IMR-90 (cell line): Measurements from ENCODE around the gene WNT11. TPM values are rescaled to one million over a fixed set of nuclear protein-coding genes. Genes with fewer than 3 reads are reported as not detected.

ENCODE experiments used
- ATAC-seq: fragments of 200-7000 bp; cut with Tn5 transposase; 2 replicates; pipeline ENCODE4 v1.9.1; 2020; ENCODE audit warnings: low read depth, mild to moderate bottlenecking, moderate library complexity
- BruUV-seq: library from RNA; stranded (reverse); fragments of 400-500 nt; replicated peaks from 2 replicates; lab custom pipeline; 2021; lab: Mats Ljungman, UMichigan
- CTCF ChIA-PET: fragments of 300-600 bp; formaldehyde crosslinking; extraction: SDS; loops from one replicate; lab custom pipeline; 2021; ENCODE audit warnings: antibody characterized with exemption; lab: Yijun Ruan, JAX
- POLR2A ChIA-PET: fragments of 300-600 bp; sonication (Branson Sonifier 250); formaldehyde crosslinking; loops from one replicate; lab custom pipeline; 2022; ENCODE audit warnings: antibody characterized with exemption; ENCODE audit not compliant: unreplicated experiment; lab: Charles Lee
- DNase-seq: peaks from one replicate; pipeline ENCODE4 v3.0.0; 2013
- H2AFZ ChIP-seq: replicated peaks from 2 replicates; pipeline ENCODE3; 2013; ENCODE audit warnings: low read length, mild to moderate bottlenecking; ENCODE audit not compliant: poor library complexity
- H2AK5ac ChIP-seq: 2 replicates; pipeline ENCODE4 v1.6.1; 2013; ENCODE audit warnings: low read depth, low read length, inconsistent platforms
- H2AK9ac ChIP-seq: replicated peaks from 2 replicates; pipeline ENCODE3; 2013; ENCODE audit warnings: mild to moderate bottlenecking, low read depth, low read length, moderate library complexity; ENCODE audit not compliant: poor library complexity
- H2BK120ac ChIP-seq: 2 replicates; pipeline ENCODE4 v1.6.1; 2013; ENCODE audit warnings: low read depth, low read length, inconsistent platforms
- H2BK15ac ChIP-seq: 3 replicates; pipeline ENCODE4 v1.6.1; 2013; ENCODE audit warnings: low read depth, low read length, inconsistent platforms
- H2BK20ac ChIP-seq: 2 replicates; pipeline ENCODE4 v1.6.1; 2013; ENCODE audit warnings: low read depth, mild to moderate bottlenecking, inconsistent platforms, low read length, moderate library complexity
- H2BK5ac ChIP-seq: 2 replicates; pipeline ENCODE4 v1.6.1; 2013; ENCODE audit warnings: mild to moderate bottlenecking, low read depth, low read length, inconsistent platforms; ENCODE audit not compliant: poor library complexity, severe bottlenecking
- H3K14ac ChIP-seq: replicated peaks from 2 replicates; pipeline ENCODE4 v1.6.1; 2013; ENCODE audit warnings: low read depth, low read length, inconsistent platforms
- H3K18ac ChIP-seq: 2 replicates; pipeline ENCODE4 v1.6.1; 2013; ENCODE audit warnings: low read depth, low read length, control low read depth
- H3K23ac ChIP-seq: 2 replicates; pipeline ENCODE4 v1.6.1; 2013; ENCODE audit warnings: low read depth, low read length, inconsistent platforms
- H3K27ac ChIP-seq: 2 replicates; pipeline ENCODE4 v1.5.1; 2013; ENCODE audit warnings: mild to moderate bottlenecking, control low read depth, low read length; ENCODE audit not compliant: insufficient read depth
- H3K27me3 ChIP-seq: 2 replicates; pipeline ENCODE4 v1.6.1; 2013; ENCODE audit warnings: low read length; ENCODE audit not compliant: control insufficient read depth, insufficient read depth
- H3K36me3 ChIP-seq: 2 replicates; pipeline ENCODE4 v1.6.1; 2013; ENCODE audit warnings: low read length, mixed read lengths; ENCODE audit not compliant: control insufficient read depth, insufficient read depth
- H3K4ac ChIP-seq: 2 replicates; pipeline ENCODE4 v1.6.1; 2013; ENCODE audit warnings: low read depth, low read length, inconsistent platforms
- H3K4me1 ChIP-seq: 2 replicates; pipeline ENCODE4 v1.6.1; 2013; ENCODE audit warnings: low read length, mixed read lengths; ENCODE audit not compliant: control insufficient read depth, insufficient read depth
- H3K4me2 ChIP-seq: 2 replicates; pipeline ENCODE4 v1.6.1; 2013; ENCODE audit warnings: low read depth, mild to moderate bottlenecking, control low read depth, low read length, moderate library complexity
- H3K4me3 ChIP-seq: 2 replicates; pipeline ENCODE4 v1.5.1; 2013; ENCODE audit warnings: low read depth, mild to moderate bottlenecking, control low read depth, low read length, moderate library complexity; ENCODE audit not compliant: insufficient read depth
- H3K56ac ChIP-seq: 2 replicates; pipeline ENCODE4 v1.6.1; 2013; ENCODE audit warnings: low read length, inconsistent platforms; ENCODE audit not compliant: insufficient read depth; ENCODE audit errors: extremely low read depth
- H3K79me1 ChIP-seq, 2 experiments: 2 replicates each; pipeline ENCODE4 v1.6.1; 2013; ENCODE audit warnings: low read length in 2 of 2, inconsistent platforms in 1 of 2, low read depth in 1 of 2
- H3K9ac ChIP-seq: 2 replicates; pipeline ENCODE4 v1.6.1; 2013; ENCODE audit warnings: low read depth, low read length, control low read depth
- H3K9me1 ChIP-seq: 2 replicates; pipeline ENCODE4 v1.6.1; 2013; ENCODE audit warnings: low read length, inconsistent platforms; ENCODE audit not compliant: insufficient read depth
- H3K9me3 ChIP-seq: 2 replicates; pipeline ENCODE4 v1.6.1; 2013; ENCODE audit warnings: low read length; ENCODE audit not compliant: control insufficient read depth, insufficient read depth
- H4K20me1 ChIP-seq: 2 replicates; pipeline ENCODE4 v1.6.1; 2013; ENCODE audit warnings: low read length, inconsistent platforms; ENCODE audit not compliant: insufficient read depth
- H4K5ac ChIP-seq: 2 replicates; pipeline ENCODE4 v1.6.1; 2013; ENCODE audit warnings: mild to moderate bottlenecking, low read depth, low read length, control low read depth
- H4K8ac ChIP-seq, 2 experiments: 2 replicates each; pipeline ENCODE4 v1.6.1; 2013; ENCODE audit warnings: low read depth in 2 of 2, low read length in 2 of 2, control low read depth in 1 of 2, inconsistent platforms in 1 of 2
- H4K91ac ChIP-seq: 2 replicates; pipeline ENCODE4 v1.6.1; 2013; ENCODE audit warnings: low read depth, low read length, inconsistent platforms; ENCODE audit not compliant: insufficient read depth
- BHLHE40 ChIP-seq: fragments of 150-350 bp; IDR thresholded peaks from 2 replicates; pipeline ENCODE4 v1.6.1; 2016; ENCODE audit warnings: mild to moderate bottlenecking, low read depth, low read length
- CEBPB ChIP-seq: IDR thresholded peaks from 2 replicates; pipeline ENCODE4 v1.6.1; 2012; ENCODE audit warnings: low read depth, low read length, improper control_type of control experiment
- CHD1 ChIP-seq: IDR thresholded peaks from 2 replicates; pipeline ENCODE4 v1.6.1; 2012; ENCODE audit warnings: low read depth, low read length, improper control_type of control experiment
- FOS ChIP-seq: fragments of 150-350 bp; IDR thresholded peaks from 2 replicates; pipeline ENCODE4 v1.6.1; 2016; ENCODE audit warnings: low read depth, low read length
- MAFK ChIP-seq: IDR thresholded peaks from 2 replicates; pipeline ENCODE4 v1.6.1; 2012; ENCODE audit warnings: low read depth, low read length, improper control_type of control experiment
- MAZ ChIP-seq: IDR thresholded peaks from 2 replicates; pipeline ENCODE4 v1.6.1; 2012; ENCODE audit warnings: low read depth, mild to moderate bottlenecking, low read length, improper control_type of control experiment, moderate library complexity, borderline replicate concordance
- MXI1 ChIP-seq: IDR thresholded peaks from 2 replicates; pipeline ENCODE4 v1.6.1; 2012; ENCODE audit warnings: low read depth, mild to moderate bottlenecking, low read length, moderate library complexity, borderline replicate concordance
- NFE2L2 ChIP-seq: fragments of 150-350 bp; IDR thresholded peaks from 2 replicates; pipeline ENCODE4 v1.6.1; 2016; ENCODE audit warnings: low read depth, mild to moderate bottlenecking, low read length
- POLR2A ChIP-seq: IDR thresholded peaks from 2 replicates; pipeline ENCODE4 v1.6.1; 2012; ENCODE audit warnings: mild to moderate bottlenecking, low read depth, low read length
- RAD21 ChIP-seq: IDR thresholded peaks from 2 replicates; pipeline ENCODE4 v1.6.1; 2012; ENCODE audit warnings: low read length, improper control_type of control experiment
- RCOR1 ChIP-seq: IDR thresholded peaks from 2 replicates; pipeline ENCODE4 v1.6.1; 2012; ENCODE audit warnings: mild to moderate bottlenecking, low read length, improper control_type of control experiment; ENCODE audit not compliant: insufficient replicate concordance
- RFX5 ChIP-seq: IDR thresholded peaks from 2 replicates; pipeline ENCODE4 v1.8.0; 2012; ENCODE audit warnings: low read depth, mild to moderate bottlenecking, low read length, moderate library complexity
- SMC3 ChIP-seq: fragments of 150-350 bp; IDR thresholded peaks from 2 replicates; pipeline ENCODE4 v1.6.1; 2016; ENCODE audit warnings: low read depth, mild to moderate bottlenecking, antibody characterized with exemption, low read length, moderate library complexity
- WGBS, 2 experiments: methylation state at CpG; one replicate each; pipeline versions ENCODE4 v1.1.5 to v1.1.7; 2013; ENCODE audit warnings: missing lambda C conversion rate in 2 of 2; ENCODE audit not compliant: insufficient read length in 1 of 2; ENCODE audit errors: extremely low coverage in 2 of 2; 5-methylcytosine and 5-hydroxymethylcytosine counted together
- dilution Hi-C: fragments of 300-500 bp; cut with HindIII; formaldehyde crosslinking; loops from one replicate; pipeline ENCODE4 v1.14.3; 2018; ENCODE audit warnings: low sequenced_read_pairs; ENCODE audit not compliant: unreplicated experiment
- in situ Hi-C: fragments of 300-500 bp; cut with MboI; formaldehyde crosslinking; loops from 3 replicates; pipeline ENCODE4 v1.14.3; 2019; ENCODE audit warnings: low sequenced_read_pairs, inconsistent platforms, mixed read lengths
- intact Hi-C: fragments of 100-400 bp; cut with micrococcal nuclease; formaldehyde crosslinking; loops from 2 replicates; pipeline ENCODE4 v1.10.0; 2022
- polyA plus RNA-seq, 3 experiments: library from polyadenylated mRNA; depleted of rRNA; stranded (reverse); fragments of >200 nt; gene quantifications; 2 replicates each; pipeline ENCODE4 v1.2.3, GENCODE V29; 2012; ENCODE audit warnings: low replicate concordance in 1 of 3
- total RNA-seq: library from RNA; depleted of rRNA; stranded (reverse); fragments of >200 nt; gene quantifications from 2 replicates; pipeline ENCODE4 v1.2.3, GENCODE V29; 2012
- TF ChIP-seq, protein P1 (sequence below): fragments of 150-350 bp; IDR thresholded peaks from 2 replicates; pipeline ENCODE4 v1.6.1; 2016; ENCODE audit warnings: low read depth, mild to moderate bottlenecking, low read length, moderate library complexity, borderline replicate concordance
- TF ChIP-seq, protein P2 (sequence below): fragments of 150-350 bp; IDR thresholded peaks from 2 replicates; pipeline ENCODE4 v1.6.1; 2017; ENCODE audit warnings: mild to moderate bottlenecking, antibody characterized with exemption, low read length, low read depth
- TF ChIP-seq, protein P3 (sequence below): conservative IDR thresholded peaks from 2 replicates; pipeline ENCODE4 v1.5.1; 2012; ENCODE audit warnings: mild to moderate bottlenecking, low read depth, low read length, improper control_type of control experiment

The WNT11 gene
- total and polyA plus RNA-seq, 2 of the 4 experiments (the other 2 are of a cell fraction): 0.10 TPM; not detected in 1

DNA sequence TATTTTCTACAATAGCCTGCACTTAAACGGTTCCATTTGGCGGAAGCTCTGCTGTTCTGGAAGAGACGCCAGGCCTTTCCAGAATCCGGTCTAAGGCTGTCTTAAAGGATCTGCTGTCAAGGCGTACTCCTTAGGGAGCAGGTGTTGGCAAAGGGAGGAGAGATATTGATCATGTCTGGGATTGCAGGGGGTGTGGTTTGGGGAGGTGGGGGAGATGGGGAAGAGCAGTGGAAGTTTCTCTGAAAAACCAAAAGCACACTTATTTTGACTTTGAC is 22.5 kb upstream of the WNT11 start:
- Histone ChIP-seq H4K91ac (no peak overlapping the region), H3K9me3 (no peaks in the 10 kb centered on the region), H2AFZ (no peak overlapping the region), H3K27ac (no peak overlapping the region), H3K36me3 (no peaks in the 10 kb centered on the region), H2BK15ac (no peak overlapping the region), H2AK9ac (no peak overlapping the region), H4K8ac (no peak overlapping the region), H3K56ac (no peak overlapping the region), H3K18ac (no peak overlapping the region), H3K79me1 (no peaks in the 10 kb centered on the region), H2AK5ac (no peak overlapping the region), H3K27me3 (peaks cover 37% of the 10 kb centered on the region), H2BK5ac (no peak overlapping the region), H3K4me3 (no peak overlapping the region), H2BK20ac (no peak overlapping the region), H3K23ac (no peak overlapping the region), H4K20me1 (no peaks in the 10 kb centered on the region), H3K4me1 (no peaks in the 10 kb centered on the region), H2BK120ac (no peak overlapping the region), H3K9ac (no peak overlapping the region), H3K4me2 (no peak overlapping the region), H3K9me1 (no peaks in the 10 kb centered on the region), H3K14ac (no peak overlapping the region), H4K5ac (no peak overlapping the region), H3K4ac (no peak overlapping the region)
- ATAC-seq (no peak), DNase-seq (no peak)
- intact Hi-C loops (no loop called here), dilution Hi-C loops (no loop called here), in situ Hi-C loops (no loop called here)
- ChIA-PET CTCF (no interaction called here), POLR2A (no interaction called here)
- TF ChIP-seq MAFK: no peak
- TF ChIP-seq FOS: no peak
- TF ChIP-seq MAZ: no peak
- no peak for TF ChIP-seq POLR2A
- no peak for TF ChIP-seq NFE2L2
- no peak for TF ChIP-seq SMC3
- no peak for TF ChIP-seq RCOR1
- no peak for TF ChIP-seq CEBPB
- TF ChIP-seq, protein P1, sequence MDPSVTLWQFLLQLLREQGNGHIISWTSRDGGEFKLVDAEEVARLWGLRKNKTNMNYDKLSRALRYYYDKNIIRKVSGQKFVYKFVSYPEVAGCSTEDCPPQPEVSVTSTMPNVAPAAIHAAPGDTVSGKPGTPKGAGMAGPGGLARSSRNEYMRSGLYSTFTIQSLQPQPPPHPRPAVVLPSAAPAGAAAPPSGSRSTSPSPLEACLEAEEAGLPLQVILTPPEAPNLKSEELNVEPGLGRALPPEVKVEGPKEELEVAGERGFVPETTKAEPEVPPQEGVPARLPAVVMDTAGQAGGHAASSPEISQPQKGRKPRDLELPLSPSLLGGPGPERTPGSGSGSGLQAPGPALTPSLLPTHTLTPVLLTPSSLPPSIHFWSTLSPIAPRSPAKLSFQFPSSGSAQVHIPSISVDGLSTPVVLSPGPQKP: no peak
- TF ChIP-seq, protein P2, sequence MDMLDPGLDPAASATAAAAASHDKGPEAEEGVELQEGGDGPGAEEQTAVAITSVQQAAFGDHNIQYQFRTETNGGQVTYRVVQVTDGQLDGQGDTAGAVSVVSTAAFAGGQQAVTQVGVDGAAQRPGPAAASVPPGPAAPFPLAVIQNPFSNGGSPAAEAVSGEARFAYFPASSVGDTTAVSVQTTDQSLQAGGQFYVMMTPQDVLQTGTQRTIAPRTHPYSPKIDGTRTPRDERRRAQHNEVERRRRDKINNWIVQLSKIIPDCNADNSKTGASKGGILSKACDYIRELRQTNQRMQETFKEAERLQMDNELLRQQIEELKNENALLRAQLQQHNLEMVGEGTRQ: no peak
- no peak for TF ChIP-seq RFX5
- TF ChIP-seq BHLHE40: no peak
- no peak for TF ChIP-seq RAD21
- TF ChIP-seq MXI1: no peak
- no peak for TF ChIP-seq CHD1
- TF ChIP-seq, protein P3, sequence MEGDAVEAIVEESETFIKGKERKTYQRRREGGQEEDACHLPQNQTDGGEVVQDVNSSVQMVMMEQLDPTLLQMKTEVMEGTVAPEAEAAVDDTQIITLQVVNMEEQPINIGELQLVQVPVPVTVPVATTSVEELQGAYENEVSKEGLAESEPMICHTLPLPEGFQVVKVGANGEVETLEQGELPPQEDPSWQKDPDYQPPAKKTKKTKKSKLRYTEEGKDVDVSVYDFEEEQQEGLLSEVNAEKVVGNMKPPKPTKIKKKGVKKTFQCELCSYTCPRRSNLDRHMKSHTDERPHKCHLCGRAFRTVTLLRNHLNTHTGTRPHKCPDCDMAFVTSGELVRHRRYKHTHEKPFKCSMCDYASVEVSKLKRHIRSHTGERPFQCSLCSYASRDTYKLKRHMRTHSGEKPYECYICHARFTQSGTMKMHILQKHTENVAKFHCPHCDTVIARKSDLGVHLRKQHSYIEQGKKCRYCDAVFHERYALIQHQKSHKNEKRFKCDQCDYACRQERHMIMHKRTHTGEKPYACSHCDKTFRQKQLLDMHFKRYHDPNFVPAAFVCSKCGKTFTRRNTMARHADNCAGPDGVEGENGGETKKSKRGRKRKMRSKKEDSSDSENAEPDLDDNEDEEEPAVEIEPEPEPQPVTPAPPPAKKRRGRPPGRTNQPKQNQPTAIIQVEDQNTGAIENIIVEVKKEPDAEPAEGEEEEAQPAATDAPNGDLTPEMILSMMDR: no peak
- no TSS peak for BruUV-seq
- WGBS, 2 experiments: 86% methylated on average over 2 of the region's 5 CpGs; no CpG with 5 or more reads in 1 of the 2 experiments
